ENCODE measurements around the gene TBC1D16.
"Not testable (repeated sequence)": the region's sequence is repeated elsewhere in the genome, so short reads cannot be mapped to it uniquely, and the experiment has no call there.

The TBC1D16 gene

DNA sequence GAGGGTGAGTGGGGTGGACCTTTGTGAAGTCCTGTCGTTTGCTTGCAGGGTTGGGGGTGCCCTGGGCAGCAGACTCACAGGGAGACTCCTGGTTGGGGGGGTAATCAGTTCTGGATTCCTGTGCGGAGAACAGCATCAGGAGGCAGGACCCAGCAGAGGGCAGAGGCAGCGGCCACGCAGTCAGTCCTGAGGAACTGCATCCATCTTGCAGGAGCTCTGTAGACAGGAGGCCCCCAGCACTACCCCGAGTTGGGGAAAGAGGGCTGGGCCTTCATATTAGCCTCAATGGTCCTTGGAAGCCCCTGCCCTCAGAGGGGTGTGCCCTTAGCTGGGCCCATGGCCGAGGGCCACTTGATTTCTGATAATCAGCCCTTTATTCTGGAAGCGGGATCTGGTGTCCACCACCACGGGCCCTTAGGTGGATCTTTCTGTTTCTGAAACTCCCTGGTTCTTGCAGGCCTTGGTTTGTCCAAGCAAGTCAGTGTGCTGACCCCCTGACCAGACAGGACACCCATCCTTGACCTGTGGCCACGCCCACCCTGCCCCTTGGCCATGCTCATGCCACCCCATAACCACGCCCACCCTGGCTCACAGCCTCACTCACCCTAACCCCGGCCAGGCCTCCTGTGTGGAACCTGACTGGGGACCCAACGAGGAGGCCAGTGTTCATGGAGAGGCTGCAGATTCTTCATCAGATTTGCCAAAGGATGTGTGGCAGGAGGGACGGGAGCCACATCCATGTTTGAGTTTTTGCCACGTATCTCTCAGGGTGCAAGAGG, 122.9 kb downstream of the TBC1D16 start:
- no peak for DNase-seq (ENCODE audit: low spot score)

DNA sequence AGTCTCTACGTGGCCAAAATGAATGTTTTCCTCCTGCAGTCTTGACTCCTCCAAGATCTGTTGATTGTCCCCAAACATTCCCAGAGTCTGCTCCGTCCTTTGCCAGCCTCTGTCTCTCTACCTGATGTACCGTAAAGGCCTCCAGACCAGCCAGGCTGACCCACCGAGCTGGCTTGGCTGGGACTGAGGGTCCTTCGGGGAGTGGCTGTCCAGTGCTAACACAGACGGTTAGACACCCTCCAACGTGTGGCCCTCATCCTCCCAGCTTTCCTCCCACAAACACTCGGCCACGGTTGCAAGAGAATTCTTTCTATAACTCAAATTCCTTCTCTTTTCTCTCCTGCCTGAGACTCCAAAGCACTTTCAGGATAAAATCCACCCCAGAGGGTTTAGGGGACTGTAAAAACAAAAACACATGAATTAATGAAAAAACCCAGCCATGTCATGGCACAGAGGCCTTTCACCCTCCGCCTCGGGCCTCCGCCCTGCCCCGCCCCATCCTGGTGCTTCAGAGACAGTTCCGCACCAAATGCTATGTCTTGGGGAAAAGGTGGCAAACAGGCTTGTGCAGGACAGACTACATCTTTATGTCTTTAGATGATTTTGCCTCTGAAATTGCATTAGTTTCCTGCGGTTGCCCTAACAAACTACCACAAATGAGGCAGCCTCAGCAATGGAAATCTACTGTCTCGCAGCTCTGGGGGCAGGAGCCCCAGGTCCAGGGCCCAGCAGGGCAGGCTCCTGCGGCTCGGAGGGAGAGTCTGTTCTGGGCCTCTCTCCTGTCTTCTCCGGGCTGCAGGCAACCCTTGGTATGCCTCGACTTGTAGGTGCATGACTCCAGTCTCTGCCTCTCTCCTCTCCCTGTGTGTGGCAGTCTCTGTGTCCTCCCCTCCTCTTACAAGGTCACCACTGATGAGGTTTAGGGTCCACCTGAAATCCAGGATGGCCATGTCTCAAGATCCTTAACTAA, 124.0 kb downstream of the TBC1D16 start:
- DNase-seq (ENCODE audit: low spot score): no peak

DNA sequence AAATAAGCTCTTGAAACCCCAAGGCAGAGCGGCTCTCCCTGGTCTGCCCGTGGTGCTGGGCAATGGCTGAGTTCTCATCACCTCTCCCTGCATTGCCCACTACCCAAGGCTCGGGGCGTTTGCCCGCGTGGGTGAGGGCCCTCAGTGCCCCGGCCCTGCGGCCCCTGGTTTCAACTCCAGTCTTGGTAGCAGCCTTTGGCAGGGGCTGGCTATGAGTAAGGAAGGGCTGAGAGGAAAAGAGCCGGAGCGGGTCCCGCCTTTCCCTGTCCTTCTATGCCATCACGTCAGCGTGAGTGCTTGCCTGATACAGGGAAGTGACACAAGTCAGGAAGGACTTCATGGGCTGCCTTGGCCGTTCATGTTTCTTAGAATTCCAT, 124.7 kb downstream of the TBC1D16 start:
- DNase-seq (ENCODE audit: low spot score): no peak

DNA sequence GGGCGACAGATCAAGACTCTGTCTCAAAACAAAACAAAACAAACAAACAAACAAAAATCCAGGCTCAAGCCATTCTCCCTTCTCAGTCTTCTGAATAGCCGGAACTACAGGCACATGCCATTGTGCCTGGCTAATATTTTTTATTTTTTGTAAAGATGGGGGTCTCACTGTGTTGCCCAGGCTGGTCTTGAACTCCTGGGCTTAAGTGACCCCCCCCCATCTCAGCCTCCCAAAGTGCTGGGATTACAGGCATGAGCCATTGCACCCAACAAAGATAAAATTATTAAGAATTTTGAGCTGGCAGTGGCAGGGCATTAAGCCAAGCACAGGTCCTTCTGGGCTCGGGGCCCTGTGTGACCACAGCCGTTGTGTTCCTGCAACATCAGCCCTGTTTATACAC, 126.6 kb downstream of the TBC1D16 start:
- no peak for DNase-seq (ENCODE audit: low spot score)

DNA sequence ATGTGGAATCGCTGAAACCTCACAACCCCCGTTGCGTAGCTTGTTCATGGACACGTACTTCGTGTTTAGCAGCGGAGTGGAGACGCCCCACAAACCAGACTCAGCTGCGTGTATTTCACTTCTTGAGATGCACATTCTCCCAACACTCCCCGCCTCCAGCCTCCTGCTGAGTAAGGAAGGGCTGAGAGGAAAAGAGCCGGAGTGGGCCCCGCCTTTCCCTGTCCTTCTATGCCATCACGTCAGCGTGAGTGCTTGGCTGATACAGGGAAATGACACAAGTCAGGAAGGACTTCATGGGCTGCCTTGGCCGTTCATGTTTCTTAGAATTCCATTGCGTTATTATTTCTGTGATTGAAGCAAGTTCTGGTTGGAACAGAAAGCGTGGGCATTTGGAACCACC, 127.8 kb downstream of the TBC1D16 start:
- DNase-seq (ENCODE audit: low spot score): no peak

DNA sequence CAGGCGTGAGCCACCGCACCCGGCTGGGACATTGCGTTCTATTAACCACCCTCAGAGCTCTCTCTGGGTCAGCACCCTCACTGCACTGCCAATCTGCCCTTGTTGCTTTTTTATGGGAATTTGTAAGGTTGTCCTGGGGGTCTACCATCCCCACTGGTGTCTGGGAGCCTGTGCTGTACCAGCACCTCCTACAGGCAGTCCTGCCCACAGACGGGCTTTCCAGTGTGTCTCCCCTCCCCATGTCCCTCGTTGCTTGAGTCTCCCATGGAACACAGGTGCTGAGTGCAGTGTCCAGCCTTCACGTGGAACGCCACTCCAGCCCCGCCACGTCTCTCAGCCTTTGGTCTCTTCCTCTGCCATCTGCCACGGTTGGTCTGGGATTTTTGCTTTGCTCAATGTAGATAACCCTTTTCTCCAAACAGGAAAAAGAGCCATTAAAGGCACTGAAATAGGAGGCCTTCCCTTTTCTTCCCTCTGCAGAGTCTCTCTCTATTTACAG, 128.4 kb downstream of the TBC1D16 start:
- DNase-seq (ENCODE audit: low spot score): no peak

DNA sequence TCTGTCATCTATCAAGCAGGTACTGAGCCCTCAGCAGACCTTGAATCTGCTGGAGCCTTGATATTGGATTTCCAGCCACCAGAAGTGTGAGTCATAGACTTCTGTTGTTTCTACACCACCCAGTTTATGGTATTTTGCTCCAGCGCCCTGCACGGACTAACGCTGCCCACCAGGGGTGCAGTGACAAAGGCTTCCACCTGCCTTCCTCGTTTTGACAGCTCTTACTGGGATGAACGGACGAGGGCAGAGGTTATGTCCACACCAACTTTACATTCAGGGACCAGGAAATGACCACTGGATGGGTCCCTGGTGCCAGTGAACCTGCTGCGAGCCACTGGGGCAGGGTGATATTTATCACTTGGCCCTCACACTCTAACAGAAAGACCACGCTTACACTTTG, 129.8 kb downstream of the TBC1D16 start:
- peak; percentile 34 for DNase-seq (ENCODE audit: low spot score)

DNA sequence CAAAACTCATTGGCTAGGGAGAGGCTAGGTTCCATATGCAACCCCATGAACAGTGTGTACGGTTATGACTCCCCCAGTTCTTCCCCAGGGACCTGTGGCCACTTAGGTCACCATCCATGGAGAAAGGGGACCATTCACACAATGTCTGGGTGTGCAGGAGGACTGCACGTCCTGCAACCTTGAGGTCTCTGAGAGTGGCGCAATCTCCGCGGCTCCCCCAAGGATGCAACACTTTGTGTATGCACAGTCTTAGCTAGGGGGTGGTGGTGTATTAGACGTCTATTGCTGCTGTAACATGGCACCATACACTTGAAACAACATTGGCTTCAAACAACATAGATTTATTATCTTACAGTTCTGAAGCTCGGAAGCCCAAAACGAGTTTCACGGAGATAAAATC, 130.8 kb downstream of the TBC1D16 start:
- DNase-seq (ENCODE audit: low spot score): no peak

DNA sequence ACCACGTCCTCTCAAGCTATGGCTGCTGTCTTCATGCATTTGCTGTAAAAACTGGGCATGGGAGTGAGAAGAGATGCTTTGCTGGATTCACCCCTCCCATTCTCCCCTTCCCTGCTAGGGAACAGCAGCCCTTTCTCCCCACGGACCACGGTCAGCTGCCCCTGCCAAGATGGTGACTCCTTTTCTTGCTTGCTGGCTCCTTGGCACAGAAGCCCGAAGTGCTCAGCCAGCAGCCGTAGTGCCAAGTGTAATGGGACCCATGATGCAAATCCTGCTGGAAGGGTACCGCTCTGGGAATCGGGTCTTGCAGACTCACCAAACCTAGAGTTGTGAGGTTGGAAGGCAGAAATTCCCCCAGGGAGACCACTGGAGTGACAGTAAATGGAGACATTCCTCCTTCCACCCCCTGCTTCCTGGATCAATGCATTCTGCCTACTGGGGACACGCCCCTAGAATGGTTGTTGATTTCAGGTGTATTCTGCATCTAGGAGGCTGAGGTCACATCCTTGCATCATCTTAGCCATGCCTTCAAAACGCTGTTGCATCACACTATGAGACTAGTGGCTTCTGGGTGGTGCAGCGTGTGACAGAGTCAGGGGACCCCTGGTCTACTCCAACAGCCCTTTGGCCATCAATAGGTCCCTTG, 133.4 kb downstream of the TBC1D16 start:
- DNase-seq (ENCODE audit: low spot score): peak; percentile 23

DNA sequence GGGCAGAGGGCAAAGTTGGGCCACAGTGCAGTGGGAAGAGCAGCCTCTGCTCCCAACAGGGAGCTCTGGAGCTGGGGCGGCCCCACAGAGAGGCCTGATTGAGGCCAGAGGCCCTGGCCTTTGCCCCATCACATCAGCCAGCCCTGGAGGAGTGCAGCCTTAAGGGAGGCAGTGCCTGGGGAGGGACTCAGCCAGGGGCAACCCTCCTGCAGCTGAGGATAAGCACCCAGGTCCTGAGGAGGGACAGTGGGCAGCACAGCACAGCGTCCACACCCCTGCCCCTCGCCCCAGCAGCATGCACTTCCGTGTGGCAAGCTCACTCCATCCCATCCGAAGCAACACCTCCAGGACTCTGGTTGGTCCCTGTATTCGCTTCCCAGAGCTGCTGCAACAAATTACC, 134.5 kb downstream of the TBC1D16 start:
- no peak for DNase-seq (ENCODE audit: low spot score)

DNA sequence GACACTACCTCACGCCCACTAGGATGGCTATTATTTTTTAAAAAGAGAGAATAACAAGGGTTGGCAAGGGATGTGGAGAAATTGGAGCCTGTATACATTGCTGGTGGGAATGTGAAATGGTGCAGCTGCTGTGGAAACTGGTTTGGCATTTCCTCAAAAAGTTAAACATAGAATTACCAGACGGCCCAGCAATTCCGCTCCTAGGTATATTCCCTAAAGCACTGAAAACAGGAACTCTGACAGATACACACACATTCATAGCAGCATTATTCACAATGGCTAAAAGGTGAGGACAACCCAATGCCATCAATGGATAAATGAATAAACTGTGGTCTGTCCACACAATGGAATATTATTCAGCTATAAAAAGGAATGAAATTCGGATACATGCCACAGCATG, 136.1 kb downstream of the TBC1D16 start:
- no peak for DNase-seq (ENCODE audit: low spot score)

DNA sequence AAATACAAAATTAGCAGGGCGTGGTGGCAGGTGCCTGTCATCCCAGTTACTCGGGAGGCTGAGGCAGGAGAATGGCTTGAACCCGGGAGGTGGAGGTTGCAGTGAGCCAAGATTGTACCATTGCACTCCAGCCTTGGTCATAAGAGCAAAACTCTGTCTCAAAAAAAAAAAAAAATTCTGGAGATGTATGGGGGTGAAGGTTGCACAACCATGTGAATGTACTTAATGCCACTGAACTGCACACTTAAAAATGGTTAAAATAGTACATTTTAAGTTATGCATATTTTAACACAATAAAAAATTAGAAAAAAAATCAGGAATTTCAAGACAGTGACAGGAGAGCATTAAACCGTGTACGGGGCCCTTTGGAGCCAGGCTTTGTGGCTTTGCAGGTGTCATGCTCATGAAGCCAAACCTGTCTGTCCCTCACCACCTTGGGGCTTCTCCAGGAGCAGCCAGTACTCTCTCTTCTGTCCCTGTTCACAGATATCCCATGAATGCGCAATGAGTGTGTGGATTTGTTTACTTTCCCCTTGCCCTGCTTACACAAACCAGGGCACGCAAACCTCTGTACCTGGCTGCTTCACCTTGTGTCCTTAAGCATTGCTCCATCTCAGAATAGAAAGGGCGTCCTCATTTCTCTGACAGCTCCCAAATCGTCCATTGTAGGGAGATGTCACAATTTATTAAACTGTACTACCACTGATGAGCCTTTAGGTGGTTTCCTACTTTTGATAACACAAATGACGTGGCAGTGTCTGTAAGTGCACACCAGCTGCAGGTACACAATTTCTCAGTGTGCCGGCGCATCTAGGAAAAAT, 138.2 kb downstream of the TBC1D16 start:
- DNase-seq (ENCODE audit: low spot score): no peak

DNA sequence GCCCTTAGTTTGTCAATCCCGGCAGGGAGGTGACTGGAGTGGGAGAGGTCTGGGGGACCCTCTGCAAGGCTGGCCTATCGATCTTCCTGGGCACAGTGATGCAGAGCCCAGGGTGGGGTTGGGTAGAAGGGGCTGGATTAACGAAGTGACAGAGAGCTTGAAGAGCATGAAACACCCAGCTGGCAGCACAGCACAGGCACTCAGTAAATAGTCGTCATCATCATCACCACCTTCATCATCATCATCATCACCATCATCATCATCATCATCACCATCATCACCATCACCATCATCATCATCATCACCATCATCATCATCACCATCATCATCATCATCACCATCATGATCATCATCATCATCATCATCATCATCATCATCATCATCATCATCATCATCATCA, 142.2 kb downstream of the TBC1D16 start:
- not testable (repeated sequence) for DNase-seq (ENCODE audit: low spot score)

DNA sequence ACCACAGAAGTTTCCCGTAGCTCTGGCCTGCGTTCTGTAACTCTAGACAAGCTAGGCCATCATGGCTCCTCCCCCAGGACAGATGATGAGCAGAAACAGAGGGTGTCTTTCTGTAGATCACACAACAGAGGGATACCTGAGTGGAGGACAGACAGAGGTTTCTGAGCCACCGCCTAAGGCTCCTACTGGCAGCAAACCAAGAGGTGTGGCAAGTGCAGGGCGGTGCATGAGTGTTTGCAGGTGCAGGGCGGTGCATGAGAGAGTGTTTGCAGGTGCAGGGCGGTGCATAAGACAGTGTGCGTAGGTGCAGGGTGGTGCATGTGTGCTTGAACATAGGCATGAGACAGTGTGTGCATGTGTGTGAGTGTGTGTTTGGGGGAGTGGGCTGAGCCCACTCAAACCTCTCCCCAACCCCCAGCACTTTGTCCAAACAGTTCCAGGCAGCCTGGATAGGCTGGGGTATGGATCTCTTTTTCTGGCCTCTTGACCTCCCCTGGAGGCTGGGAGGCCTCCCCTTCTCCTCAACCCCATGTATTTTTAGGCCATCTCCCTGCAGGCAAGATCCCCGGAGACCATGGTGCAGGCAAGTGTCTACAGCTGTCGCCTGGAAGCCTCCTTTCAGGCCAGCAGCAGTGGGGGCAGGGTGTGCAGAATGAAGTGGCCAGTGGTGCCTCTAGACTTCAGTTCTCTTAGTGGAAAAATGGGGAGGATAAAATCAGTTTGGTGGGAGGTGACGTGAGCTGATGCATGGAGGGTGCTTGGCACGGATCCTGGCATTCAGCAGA, 143.0 kb downstream of the TBC1D16 start:
- no peak for DNase-seq (ENCODE audit: low spot score)

DNA sequence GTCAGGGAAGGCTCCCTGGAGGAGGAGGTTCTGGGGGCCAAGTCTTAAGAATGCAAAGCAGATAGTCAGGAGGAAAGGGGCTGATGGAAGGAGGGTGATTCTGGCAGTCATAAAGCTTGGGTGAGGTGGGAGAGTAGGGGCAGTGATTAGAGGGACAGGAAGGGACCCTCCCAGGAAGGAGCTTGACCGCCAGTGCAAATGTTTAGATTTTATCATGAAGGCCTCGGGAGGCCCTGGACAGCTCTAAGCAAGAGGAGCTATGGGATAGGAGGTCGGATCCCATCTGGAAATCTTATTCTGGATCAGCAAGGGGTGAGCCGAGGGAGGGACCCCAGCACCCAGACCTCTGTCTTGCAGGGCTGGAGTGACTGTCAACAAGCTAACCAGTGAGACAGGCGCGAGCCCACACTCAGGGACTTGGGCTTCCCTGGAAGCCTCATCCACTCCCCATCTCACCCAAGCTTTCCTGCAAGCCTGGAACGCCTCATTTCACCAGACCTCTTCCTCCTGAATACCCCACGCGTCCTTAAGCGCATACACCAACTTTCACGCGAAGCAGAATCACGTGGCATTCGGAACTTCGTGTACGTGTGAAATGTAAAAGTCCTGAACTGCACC, 144.4 kb downstream of the TBC1D16 start:
- no peak for DNase-seq (ENCODE audit: low spot score)

DNA sequence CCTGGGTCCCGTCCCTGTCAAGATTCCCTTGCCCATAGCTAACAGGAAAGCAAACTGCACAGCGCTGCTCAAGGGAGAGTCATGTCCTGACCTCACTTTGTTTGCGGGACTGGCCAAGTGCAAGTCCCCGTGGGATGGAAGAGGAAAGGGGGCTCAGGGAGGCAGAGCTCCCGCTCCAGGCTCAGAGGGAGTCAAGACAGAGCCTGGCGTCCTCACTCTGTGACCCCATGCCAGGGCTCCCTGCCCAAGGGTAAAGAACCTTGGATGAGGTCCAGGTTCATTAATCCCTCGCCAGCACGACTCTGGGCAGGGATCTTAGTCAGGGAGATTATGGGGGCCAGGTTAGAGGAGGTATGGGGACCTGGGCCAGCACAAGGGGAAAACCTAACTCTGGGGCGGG, 145.0 kb downstream of the TBC1D16 start:
- DNase-seq (ENCODE audit: low spot score): no peak

DNA sequence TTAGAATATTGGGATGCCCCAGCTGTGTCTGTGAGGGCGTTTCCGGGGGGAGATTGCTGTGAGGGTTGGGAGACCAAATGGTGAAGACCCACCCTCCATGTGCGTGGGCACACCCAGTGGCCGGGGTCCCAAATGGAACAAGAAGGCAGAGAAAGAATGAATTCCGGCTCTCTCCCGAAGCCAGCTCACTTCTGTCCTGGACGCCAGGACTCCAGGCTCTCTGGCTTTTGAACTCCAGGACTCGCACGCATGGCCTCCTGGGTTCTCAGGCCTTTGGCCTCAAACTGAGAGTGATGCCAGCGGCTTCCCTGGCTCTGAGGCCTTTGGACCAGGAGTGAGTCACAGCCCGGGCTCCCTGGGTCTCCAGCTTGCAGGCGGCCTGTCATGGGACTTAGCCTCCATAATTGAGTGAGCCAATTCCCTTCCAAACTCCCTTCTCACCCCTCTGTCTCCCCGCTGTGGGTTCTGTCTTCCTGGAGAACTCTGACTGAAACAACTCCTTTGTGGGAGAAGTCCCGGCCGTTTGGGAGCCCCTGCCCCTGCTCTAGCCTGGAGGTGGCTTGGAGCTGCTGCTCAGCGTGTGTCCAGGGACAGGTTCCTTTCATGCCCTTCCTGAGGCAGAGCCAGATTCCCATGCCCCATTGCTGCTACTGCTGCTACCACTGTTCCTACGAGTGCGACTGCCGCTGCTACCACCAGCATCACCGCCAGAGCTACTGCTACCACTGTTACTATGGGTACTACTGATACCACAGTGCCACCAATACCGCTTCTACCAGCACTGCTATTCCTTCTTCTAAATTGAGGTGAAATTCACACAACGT, 146.6 kb downstream of the TBC1D16 start:
- DNase-seq (ENCODE audit: low spot score): no peak

DNA sequence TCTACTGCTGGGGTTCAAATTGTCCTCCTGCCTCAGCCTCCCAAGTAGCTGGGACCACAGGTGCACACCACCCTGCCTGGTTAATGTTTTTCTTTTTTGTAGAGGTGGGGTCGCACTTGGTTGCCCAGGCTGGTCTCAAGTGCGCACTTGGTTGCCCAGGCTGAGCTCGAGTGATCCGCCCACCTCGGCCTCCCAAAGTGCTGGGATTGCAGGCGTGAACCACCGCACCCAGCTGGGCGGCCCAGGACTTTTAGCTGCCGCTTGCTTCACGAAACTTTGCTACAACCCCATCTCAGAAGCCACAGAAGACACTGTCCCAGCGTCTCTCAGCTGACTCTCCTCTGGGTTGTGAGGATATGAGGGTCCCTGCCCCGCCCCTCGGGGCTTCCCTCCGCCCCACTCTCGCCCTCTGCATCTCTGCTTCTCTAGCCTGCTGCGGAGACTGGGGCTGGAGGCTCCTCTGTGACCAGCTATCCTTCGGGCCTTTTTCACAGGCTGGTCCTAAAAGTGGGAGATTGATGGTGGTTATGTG, 147.6 kb downstream of the TBC1D16 start:
- no peak for DNase-seq (ENCODE audit: low spot score)

DNA sequence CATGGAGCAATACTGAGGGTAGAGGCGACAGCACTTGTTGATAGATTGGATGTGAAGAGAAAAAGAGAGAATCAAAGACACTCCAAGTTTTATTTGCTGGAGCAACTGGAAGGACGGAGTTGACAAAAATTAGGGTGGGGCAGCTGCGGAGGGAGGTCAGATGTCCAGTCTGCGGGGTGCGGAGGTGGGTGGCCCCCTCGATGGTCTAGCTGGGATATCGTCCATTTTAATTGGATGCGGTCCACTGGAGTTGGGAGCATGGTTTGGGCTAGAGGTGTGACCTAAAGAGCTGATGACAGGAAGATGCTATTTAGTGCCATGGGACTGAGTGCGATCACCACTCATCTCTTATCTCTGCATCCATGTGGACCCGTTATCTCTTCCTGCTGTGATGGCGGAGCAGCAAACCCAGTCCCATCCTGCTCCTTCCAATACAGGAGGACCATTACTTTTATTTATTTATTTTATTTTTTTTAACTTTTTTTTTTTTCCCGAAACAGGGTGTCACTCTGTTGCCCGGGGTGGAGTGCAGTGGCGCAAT, 148.2 kb downstream of the TBC1D16 start:
- no peak for DNase-seq (ENCODE audit: low spot score)
